ENCODE data around the gene FAM47E. TPM values are rescaled to one million over a fixed set of nuclear protein-coding genes. Genes with fewer than 3 reads are reported as not detected.
"Not testable (repeated sequence)": the region's sequence is repeated elsewhere in the genome, so short reads cannot be mapped to it uniquely, and the experiment has no call there.

FAM47E gene
- total RNA-seq, 2 donors from 2014 or later, result 1.0 to 2.2 TPM

GRCh38 chr4:76277667-76278066 is 26.1 kb downstream of the FAM47E start:
- peaks cover 0 to 10% of the 10 kb centered on the region in 2 donors for H3K4me1 ChIP-seq
- H3K36me3 ChIP-seq, result no peaks in the 10 kb centered on the region
- H3K27me3 ChIP-seq, result no peaks in the 10 kb centered on the region
- no peaks in the 10 kb centered on the region for H3K9me3 ChIP-seq
- TF ChIP-seq CTCF (IDR thresholded peaks at IDR 0.05), result no peak
- no peak for DNase-seq (ENCODE audit: low spot score)
- no peak overlapping the region for H3K4me3 ChIP-seq
- H3K27ac ChIP-seq, result no peak overlapping the region

GRCh38 chr4:76278583-76278982 is 27.1 kb downstream of the FAM47E start:
- DNase-seq (ENCODE audit: low spot score), result no peak
- H3K36me3 ChIP-seq, result no peaks in the 10 kb centered on the region
- peaks cover 0 to 10% of the 10 kb centered on the region in 2 donors for H3K4me1 ChIP-seq
- H3K9me3 ChIP-seq, result no peaks in the 10 kb centered on the region
- H3K4me3 ChIP-seq, result no peak overlapping the region
- no peak overlapping the region for H3K27ac ChIP-seq
- TF ChIP-seq CTCF (IDR thresholded peaks at IDR 0.05), result no peak
- no peaks in the 10 kb centered on the region for H3K27me3 ChIP-seq

- H3K9me3 ChIP-seq, result no peaks in the 10 kb centered on the region
- no peaks in the 10 kb centered on the region for H3K27me3 ChIP-seq
- H3K4me3 ChIP-seq, result no peak overlapping the region
- TF ChIP-seq CTCF (IDR thresholded peaks at IDR 0.05), result no peak
- H3K36me3 ChIP-seq, result no peaks in the 10 kb centered on the region
- peaks cover 0 to 10% of the 10 kb centered on the region in 2 donors for H3K4me1 ChIP-seq
- DNase-seq (ENCODE audit: low spot score), result no peak
- H3K27ac ChIP-seq, result no peak overlapping the region
These were observed 27.9 kb downstream of the FAM47E start for GRCh38 chr4:76279462-76279861.

GRCh38 chr4:76280488-76281441 is 29.2 kb downstream of the FAM47E start:
- Histone ChIP-seq H3K27ac (no peak overlapping the region), H3K4me3 (no peak overlapping the region), H3K27me3 (no peaks in the 10 kb centered on the region), H3K9me3 (no peaks in the 10 kb centered on the region), H3K4me1 (peaks cover 0 to 10% of the 10 kb centered on the region in 2 donors), H3K36me3 (no peaks in the 10 kb centered on the region)
- no peak for DNase-seq (ENCODE audit: low spot score)
- TF ChIP-seq CTCF (IDR thresholded peaks at IDR 0.05), result no peak

- not testable (repeated sequence) for H3K27me3 ChIP-seq, H3K27ac ChIP-seq
These were observed 30.1 kb downstream of the FAM47E start for GRCh38 chr4:76281594-76281993.

GRCh38 chr4:76282941-76283689 is 31.6 kb downstream of the FAM47E start:
- Histone ChIP-seq H3K4me1 (peaks cover 0 to 10% of the 10 kb centered on the region in 2 donors), H3K27me3 (no peaks in the 10 kb centered on the region), H3K9me3 (peaks cover 0 to 3% of the 10 kb centered on the region in 2 donors), H3K27ac (no peak overlapping the region), H3K4me3 (no peak overlapping the region), H3K36me3 (no peaks in the 10 kb centered on the region)
- TF ChIP-seq CTCF (IDR thresholded peaks at IDR 0.05), result no peak
- DNase-seq (ENCODE audit: low spot score), result no peak

More at GRCh38 chr4:76281594-76281993, 30.1 kb downstream of the FAM47E start:
- not testable (repeated sequence) for DNase-seq (ENCODE audit: low spot score); H3K4me3 ChIP-seq; H3K36me3 ChIP-seq; H3K9me3 ChIP-seq; H3K4me1 ChIP-seq

All from right atrium auricular region (tissue), 2 donors.